ENCODE measurements around the gene TUBA1C.

DNA sequence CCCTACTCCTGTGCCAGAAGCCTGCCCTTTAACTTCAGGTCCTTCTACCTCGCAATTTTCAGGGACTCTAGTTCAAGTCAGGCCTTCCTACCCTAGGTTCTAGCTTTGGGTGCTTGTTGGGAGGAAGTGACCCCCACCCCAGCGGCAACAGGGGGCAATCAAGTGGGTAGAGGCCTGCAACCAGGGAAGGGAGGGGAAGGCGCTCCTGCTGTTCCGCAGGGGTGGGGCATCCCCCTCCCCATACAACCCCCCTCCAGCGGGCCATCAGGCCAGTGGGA, 29.9 kb downstream of the TUBA1C start:
- TF ChIP-seq, protein P1, sequence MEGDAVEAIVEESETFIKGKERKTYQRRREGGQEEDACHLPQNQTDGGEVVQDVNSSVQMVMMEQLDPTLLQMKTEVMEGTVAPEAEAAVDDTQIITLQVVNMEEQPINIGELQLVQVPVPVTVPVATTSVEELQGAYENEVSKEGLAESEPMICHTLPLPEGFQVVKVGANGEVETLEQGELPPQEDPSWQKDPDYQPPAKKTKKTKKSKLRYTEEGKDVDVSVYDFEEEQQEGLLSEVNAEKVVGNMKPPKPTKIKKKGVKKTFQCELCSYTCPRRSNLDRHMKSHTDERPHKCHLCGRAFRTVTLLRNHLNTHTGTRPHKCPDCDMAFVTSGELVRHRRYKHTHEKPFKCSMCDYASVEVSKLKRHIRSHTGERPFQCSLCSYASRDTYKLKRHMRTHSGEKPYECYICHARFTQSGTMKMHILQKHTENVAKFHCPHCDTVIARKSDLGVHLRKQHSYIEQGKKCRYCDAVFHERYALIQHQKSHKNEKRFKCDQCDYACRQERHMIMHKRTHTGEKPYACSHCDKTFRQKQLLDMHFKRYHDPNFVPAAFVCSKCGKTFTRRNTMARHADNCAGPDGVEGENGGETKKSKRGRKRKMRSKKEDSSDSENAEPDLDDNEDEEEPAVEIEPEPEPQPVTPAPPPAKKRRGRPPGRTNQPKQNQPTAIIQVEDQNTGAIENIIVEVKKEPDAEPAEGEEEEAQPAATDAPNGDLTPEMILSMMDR (IDR thresholded peaks at IDR 0.05) = no peak
- TF ChIP-seq POLR2AphosphoS5 (IDR thresholded peaks at IDR 0.05; ENCODE audit: insufficient read depth in 1 of 2, low read depth in 1 of 2) = no peak
- TF ChIP-seq POLR2A (IDR thresholded peaks at IDR 0.05) = no peak
